Uterus (tissue), 2 donors: ENCODE results near the gene PLEKHD1.

Experiments
- POLR2A ChIP-seq, 2 donors: fragments of 450-650 bp; IDR thresholded peaks; one replicate each; pipeline ENCODE4 v1.6.1; 2016; ENCODE audit warnings: antibody characterized with exemption in 2 of 2, mild to moderate bottlenecking in 1 of 2, moderate library complexity in 1 of 2
- TF ChIP-seq, protein P1 (sequence below), 4 experiments: fragments of 200-600 bp in 2 of 4; fragments of 450-650 bp in 2 of 4; sonication (generic) in 2 of 4; IDR thresholded peaks; one replicate each; pipeline ENCODE4 v1.5.1; 2016 to 2019; ENCODE audit warnings: antibody characterized with exemption in 4 of 4, mild to moderate bottlenecking in 2 of 4, moderate library complexity in 1 of 4

DNA sequence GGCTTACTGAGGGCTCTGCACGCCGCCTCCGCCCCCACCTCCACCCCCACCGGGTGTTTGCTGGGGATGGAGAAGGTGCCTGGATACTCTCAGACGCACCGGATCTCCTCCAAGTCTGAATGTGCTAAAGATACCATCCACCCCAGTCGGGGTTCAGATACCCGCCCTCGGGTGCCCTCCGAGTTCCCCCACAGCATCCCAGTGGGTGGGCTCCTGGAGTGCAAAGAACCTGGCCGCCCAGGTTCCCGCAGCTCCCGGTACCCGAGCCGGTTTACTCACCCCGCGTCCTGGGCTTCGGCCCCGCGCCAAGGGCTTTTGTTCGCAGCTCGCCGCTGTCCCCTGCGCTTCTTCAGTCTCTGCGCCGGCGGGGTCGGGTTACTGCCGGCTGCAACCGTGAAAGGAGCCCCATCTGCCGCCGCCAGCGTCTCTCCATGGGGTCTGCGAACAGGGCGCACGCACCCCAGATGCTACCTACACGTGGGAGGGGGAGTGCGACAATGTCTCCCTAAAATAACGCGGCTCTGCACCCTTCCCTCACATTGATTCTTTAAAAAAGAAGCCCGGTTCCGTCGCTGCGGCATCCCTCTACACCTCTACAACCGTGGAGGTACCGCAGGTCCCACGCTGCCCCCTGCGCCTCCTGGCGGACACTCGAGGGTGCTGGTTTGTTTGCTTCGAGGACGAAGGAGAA lies 89.9 kb downstream of the PLEKHD1 start, which contains the start of gene CCDC177:
- TF ChIP-seq, protein P1, sequence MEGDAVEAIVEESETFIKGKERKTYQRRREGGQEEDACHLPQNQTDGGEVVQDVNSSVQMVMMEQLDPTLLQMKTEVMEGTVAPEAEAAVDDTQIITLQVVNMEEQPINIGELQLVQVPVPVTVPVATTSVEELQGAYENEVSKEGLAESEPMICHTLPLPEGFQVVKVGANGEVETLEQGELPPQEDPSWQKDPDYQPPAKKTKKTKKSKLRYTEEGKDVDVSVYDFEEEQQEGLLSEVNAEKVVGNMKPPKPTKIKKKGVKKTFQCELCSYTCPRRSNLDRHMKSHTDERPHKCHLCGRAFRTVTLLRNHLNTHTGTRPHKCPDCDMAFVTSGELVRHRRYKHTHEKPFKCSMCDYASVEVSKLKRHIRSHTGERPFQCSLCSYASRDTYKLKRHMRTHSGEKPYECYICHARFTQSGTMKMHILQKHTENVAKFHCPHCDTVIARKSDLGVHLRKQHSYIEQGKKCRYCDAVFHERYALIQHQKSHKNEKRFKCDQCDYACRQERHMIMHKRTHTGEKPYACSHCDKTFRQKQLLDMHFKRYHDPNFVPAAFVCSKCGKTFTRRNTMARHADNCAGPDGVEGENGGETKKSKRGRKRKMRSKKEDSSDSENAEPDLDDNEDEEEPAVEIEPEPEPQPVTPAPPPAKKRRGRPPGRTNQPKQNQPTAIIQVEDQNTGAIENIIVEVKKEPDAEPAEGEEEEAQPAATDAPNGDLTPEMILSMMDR (IDR thresholded peaks at IDR 0.05) = peak; percentile 58 to 79 (median 66)
- no peak for TF ChIP-seq POLR2A (IDR thresholded peaks at IDR 0.05)
